GM12878 (cell line): ENCODE measurements around the gene NTMT2. TPM values are rescaled to one million over a fixed set of nuclear protein-coding genes. Genes with fewer than 3 reads are reported as not detected.

ENCODE experiments used
- BMI1 ChIP-seq: fragments of 450-650 bp; IDR thresholded peaks from 2 replicates; pipeline ENCODE4 v1.6.1; 2016; ENCODE audit warnings: mild to moderate bottlenecking, moderate library complexity, borderline replicate concordance
- CBX3 ChIP-seq: fragments of 200-600 bp; sonication (generic); IDR thresholded peaks from 2 replicates; pipeline ENCODE4 v1.6.1; 2016; ENCODE audit warnings: low read depth, borderline replicate concordance
- CHD4 ChIP-seq: fragments of 200-600 bp; sonication (generic); IDR thresholded peaks from 2 replicates; pipeline ENCODE4 v1.6.1; 2016; ENCODE audit warnings: mild to moderate bottlenecking
- FOXK2 ChIP-seq: fragments of 450-650 bp; IDR thresholded peaks from 2 replicates; pipeline ENCODE4 v1.6.1; 2017; ENCODE audit warnings: mild to moderate bottlenecking, moderate library complexity
- IRF4 ChIP-seq: IDR thresholded peaks from 2 replicates; pipeline ENCODE4 v1.6.1; 2011; ENCODE audit warnings: low read depth, low read length
- JUND ChIP-seq: IDR thresholded peaks from 2 replicates; pipeline ENCODE4 v1.6.1; 2012; ENCODE audit warnings: low read depth, mild to moderate bottlenecking, low read length, improper control_type of control experiment, moderate library complexity
- MEF2B ChIP-seq: fragments of 450-650 bp; IDR thresholded peaks from 2 replicates; pipeline ENCODE4 v1.6.1; 2018; ENCODE audit warnings: mild to moderate bottlenecking, moderate library complexity; ENCODE audit not compliant: partially characterized antibody, poor library complexity, severe bottlenecking
- NFYB ChIP-seq: IDR thresholded peaks from 2 replicates; pipeline ENCODE4 v1.6.1; 2011; ENCODE audit warnings: low read depth, mild to moderate bottlenecking, low read length, improper control_type of control experiment, moderate library complexity; ENCODE audit not compliant: insufficient read depth
- POLR2AphosphoS5 ChIP-seq: IDR thresholded peaks from 2 replicates; pipeline ENCODE4 v1.6.1; 2011; ENCODE audit warnings: mild to moderate bottlenecking, low read length, inconsistent platforms
- RCOR1 ChIP-seq: conservative IDR thresholded peaks from 2 replicates; pipeline ENCODE4 v1.6.1; 2012; ENCODE audit warnings: low read depth, low read length, improper control_type of control experiment
- SIN3A ChIP-seq: IDR thresholded peaks from 2 replicates; pipeline ENCODE4 v1.6.1; 2012; ENCODE audit warnings: low read depth, low read length, improper control_type of control experiment
- SMAD5 ChIP-seq: IDR thresholded peaks from 2 replicates; pipeline ENCODE4 v1.6.1; 2016; ENCODE audit warnings: antibody characterized with exemption, low read depth
- SMARCA5 ChIP-seq: fragments of 450-650 bp; IDR thresholded peaks from 2 replicates; pipeline ENCODE4 v1.6.1; 2017; ENCODE audit warnings: mild to moderate bottlenecking
- SP1 ChIP-seq: IDR thresholded peaks from one replicate; pipeline ENCODE4 v1.6.1; 2011; ENCODE audit warnings: low read depth, low read length
- SPI1 ChIP-seq: IDR thresholded peaks from 2 replicates; pipeline ENCODE4 v1.6.1; 2011; ENCODE audit warnings: low read depth, mild to moderate bottlenecking, low read length, moderate library complexity, borderline replicate concordance; ENCODE audit not compliant: insufficient read depth
- TBL1XR1 ChIP-seq: IDR thresholded peaks from 2 replicates; pipeline ENCODE4 v1.6.1; 2012; ENCODE audit warnings: low read depth, low read length, improper control_type of control experiment
- USF2 ChIP-seq: IDR thresholded peaks from 2 replicates; pipeline ENCODE4 v1.6.1; 2011; ENCODE audit warnings: low read depth, low read length, improper control_type of control experiment, borderline replicate concordance
- ZBED1 ChIP-seq: IDR thresholded peaks from 2 replicates; pipeline ENCODE4 v1.6.1; 2016; ENCODE audit warnings: borderline replicate concordance
- ZNF274 ChIP-seq: IDR thresholded peaks from one replicate; pipeline ENCODE4 v1.8.0; 2011; ENCODE audit not compliant: insufficient read length, insufficient read depth
- ZNF592 ChIP-seq: fragments of 450-650 bp; IDR thresholded peaks from 2 replicates; pipeline ENCODE4 v1.6.1; 2017; ENCODE audit warnings: mild to moderate bottlenecking, moderate library complexity
- ZNF687 ChIP-seq: fragments of 450-650 bp; IDR thresholded peaks from 2 replicates; pipeline ENCODE4 v1.6.1; 2017; ENCODE audit warnings: mild to moderate bottlenecking, moderate library complexity
- ZZZ3 ChIP-seq: IDR thresholded peaks from 2 replicates; pipeline ENCODE4 v1.6.1; 2011; ENCODE audit warnings: low read depth; ENCODE audit not compliant: control insufficient read depth, insufficient read length
- polyA plus RNA-seq, 11 experiments: library from polyadenylated mRNA; depleted of rRNA in 4 of 11; unstranded in 6 of 11; stranded (reverse) in 5 of 11; fragments of >200 nt; fragmentation: Nextera tagmentation in 4 of 11; fragmentation: Illumina TruSeq in 1 of 11; extraction: Ambion mirVana in 4 of 11; extraction: Trizol in 1 of 11; gene quantifications; 1 replicate in 1 of 11; 2 replicates in 10 of 11; pipeline versions ENCODE4 v1.2.1 to v1.2.3, GENCODE V29; 2011 to 2016; ENCODE audit warnings: inconsistent platforms in 2 of 11, missing spikeins in 2 of 11, low read depth in 1 of 11
- total RNA-seq, 4 experiments: library from RNA; depleted of rRNA in 3 of 4; stranded (reverse); fragments of >200 nt in 3 of 4; fragmentation: Illumina TruSeq in 1 of 4; extraction: Trizol in 1 of 4; gene quantifications; 2 replicates each; pipeline versions ENCODE4 v1.2.1 to v1.2.3, GENCODE V29; 2013 to 2021

NTMT2 gene
- total and polyA plus RNA-seq, 10 of the 15 experiments (the other 5 are each of a cell fraction or from before 2014, with no cell fraction given), result not detected

GRCh38 chr1:170214117-170215032 is 68.6 kb downstream of the NTMT2 start (continued):
- no peak for TF ChIP-seq NFYB
- peak; percentile 93 for TF ChIP-seq SPI1
- TF ChIP-seq ZNF274, result no peak
- TF ChIP-seq FOXK2, result no peak
- no peak for TF ChIP-seq SP1
- no peak for TF ChIP-seq TBL1XR1
- TF ChIP-seq CHD4, result no peak
- TF ChIP-seq JUND, result no peak
- TF ChIP-seq SMARCA5, result no peak; the same call in 1 of the 2 replicates
- TF ChIP-seq RCOR1, result no peak
- TF ChIP-seq ZZZ3, result no peak
- no peak for TF ChIP-seq SMAD5
- TF ChIP-seq ZNF592, result no peak
- TF ChIP-seq MEF2B, result no peak
- TF ChIP-seq IRF4, result 0 out of 2 replicates have a peak, but pooled peaks have one; percentile 24
- no peak; the same call in 1 of the 2 replicates for TF ChIP-seq BMI1
- TF ChIP-seq ZBED1, result no peak
- no peak for TF ChIP-seq SIN3A
- no peak for TF ChIP-seq USF2
- no peak for TF ChIP-seq CBX3
- TF ChIP-seq POLR2AphosphoS5, result no peak
- no peak for TF ChIP-seq ZNF687
